HEK293 (cell line): Measurements from ENCODE around the gene TPH2.

Experiments used
- CTCF ChIA-PET: fragments of 350-600 bp; formaldehyde crosslinking; extraction: SDS; loops from one replicate; lab custom pipeline; 2021; ENCODE audit warnings: antibody characterized with exemption; lab: Yijun Ruan, JAX
- POLR2A ChIA-PET: fragments of 300-600 bp; formaldehyde crosslinking; extraction: SDS; loops from one replicate; lab custom pipeline; 2020; ENCODE audit warnings: antibody characterized with exemption, inconsistent platforms; lab: Yijun Ruan, JAX
- H3K27ac ChIP-seq: fragments of 200-500 bp; sonication (Bioruptor generic); 2 replicates; pipeline ENCODE4 v1.5.1; 2014; ENCODE audit warnings: low read depth, low read length, control low read depth, inconsistent platforms; ENCODE audit errors: extremely low read depth
- H3K36me3 ChIP-seq, 2 experiments: fragments of 200-500 bp in 1 of 2; sonication (Bioruptor generic) in 1 of 2; 1 replicate in 1 of 2; 2 replicates in 1 of 2; pipeline ENCODE4 v1.5.1; 2014 to 2017; ENCODE audit warnings: inconsistent platforms in 2 of 2, low read length in 2 of 2; ENCODE audit not compliant: control insufficient read depth in 2 of 2, insufficient read depth in 1 of 2
- H3K4me1 ChIP-seq: fragments of 200-500 bp; sonication (Bioruptor generic); 2 replicates; pipeline ENCODE4 v1.5.1; 2014; ENCODE audit warnings: mild to moderate bottlenecking, low read length, inconsistent platforms; ENCODE audit not compliant: control insufficient read depth, insufficient read depth
- H3K4me3 ChIP-seq: 2 replicates; pipeline ENCODE4 v1.5.1; 2011; ENCODE audit warnings: low read depth, mild to moderate bottlenecking, control low read depth, low read length, moderate library complexity
- H3K9me3 ChIP-seq: fragments of 200-500 bp; sonication (Bioruptor generic); 2 replicates; pipeline ENCODE4 v1.5.1; 2014; ENCODE audit warnings: low read depth, low read length, inconsistent platforms; ENCODE audit not compliant: control insufficient read depth, insufficient read depth
- AEBP2 ChIP-seq: fragments of 450-650 bp; formaldehyde crosslinking; IDR thresholded peaks from 2 replicates; pipeline ENCODE4 v1.5.1; 2016; ENCODE audit warnings: missing biosample characterization, missing genetic modification characterization, borderline replicate concordance
- ELK4 ChIP-seq: IDR thresholded peaks from 2 replicates; pipeline ENCODE4 v1.6.1; 2011; ENCODE audit warnings: mild to moderate bottlenecking, low read depth, low read length, borderline replicate concordance
- GFI1B ChIP-seq: fragments of 450-650 bp; formaldehyde crosslinking; IDR thresholded peaks from 2 replicates; pipeline ENCODE4 v1.5.1; 2016; ENCODE audit warnings: missing biosample characterization, missing genetic modification characterization
- HOXC10 ChIP-seq: sonication (generic); formaldehyde crosslinking; IDR thresholded peaks from 2 replicates; pipeline ENCODE4 v1.8.1; 2023; ENCODE audit warnings: mild to moderate bottlenecking, missing genetic modification reagents
- PRDM10 ChIP-seq: fragments of 450-650 bp; formaldehyde crosslinking; IDR thresholded peaks from 2 replicates; pipeline ENCODE4 v1.5.1; 2016; ENCODE audit warnings: missing biosample characterization, missing genetic modification characterization
- SETDB1 ChIP-seq: IDR thresholded peaks from one replicate; pipeline ENCODE4 v1.6.1; 2017; ENCODE audit warnings: mild to moderate bottlenecking, low read length, moderate library complexity, mixed read lengths; ENCODE audit not compliant: insufficient read length
- ZEB2 ChIP-seq: fragments of 450-650 bp; formaldehyde crosslinking; IDR thresholded peaks from 2 replicates; pipeline ENCODE4 v1.5.1; 2016; ENCODE audit warnings: missing biosample characterization, missing genetic modification characterization
- ZFHX2 ChIP-seq: fragments of 450-650 bp; formaldehyde crosslinking; conservative IDR thresholded peaks from 2 replicates; pipeline ENCODE4 v1.5.1; 2016; ENCODE audit warnings: missing biosample characterization, missing genetic modification characterization
- ZNF16 ChIP-seq: fragments of 450-650 bp; formaldehyde crosslinking; IDR thresholded peaks from 2 replicates; pipeline ENCODE4 v1.5.1; 2016; ENCODE audit warnings: low read depth, missing biosample characterization, missing genetic modification characterization
- ZNF211 ChIP-seq: fragments of 450-650 bp; formaldehyde crosslinking; IDR thresholded peaks from 2 replicates; pipeline ENCODE4 v1.5.1; 2016; ENCODE audit warnings: low read depth, missing biosample characterization, missing genetic modification characterization
- ZNF239 ChIP-seq: fragments of 450-650 bp; formaldehyde crosslinking; IDR thresholded peaks from 2 replicates; pipeline ENCODE4 v1.5.1; 2016; ENCODE audit warnings: missing biosample characterization, missing genetic modification characterization
- ZNF335 ChIP-seq: fragments of 450-650 bp; formaldehyde crosslinking; conservative IDR thresholded peaks from 2 replicates; pipeline ENCODE4 v1.5.1; 2016; ENCODE audit warnings: missing biosample characterization, missing genetic modification characterization
- ZNF433 ChIP-seq: fragments of 450-650 bp; formaldehyde crosslinking; IDR thresholded peaks from 2 replicates; pipeline ENCODE4 v1.5.1; 2016; ENCODE audit warnings: missing biosample characterization, missing genetic modification characterization, low read depth
- ZNF514 ChIP-seq: fragments of 450-650 bp; formaldehyde crosslinking; IDR thresholded peaks from 2 replicates; pipeline ENCODE4 v1.5.1; 2016; ENCODE audit warnings: missing biosample characterization, missing genetic modification characterization
- ZNF558 ChIP-seq: fragments of 450-650 bp; formaldehyde crosslinking; IDR thresholded peaks from 2 replicates; pipeline ENCODE4 v1.5.1; 2016; ENCODE audit warnings: missing biosample characterization, missing genetic modification characterization
- ZNF585B ChIP-seq: fragments of 450-650 bp; formaldehyde crosslinking; IDR thresholded peaks from 2 replicates; pipeline ENCODE4 v1.5.1; 2016; ENCODE audit warnings: missing biosample characterization, missing genetic modification characterization
- ZNF639 ChIP-seq: fragments of 450-650 bp; formaldehyde crosslinking; IDR thresholded peaks from 2 replicates; pipeline ENCODE4 v1.5.1; 2016; ENCODE audit warnings: missing biosample characterization, missing genetic modification characterization
- ZNF645 ChIP-seq: fragments of 450-650 bp; formaldehyde crosslinking; IDR thresholded peaks from 2 replicates; pipeline ENCODE4; 2016; ENCODE audit warnings: missing biosample characterization, missing genetic modification characterization
- ZSCAN18 ChIP-seq: fragments of 450-650 bp; formaldehyde crosslinking; IDR thresholded peaks from 2 replicates; pipeline ENCODE4 v1.5.1; 2016; ENCODE audit warnings: missing biosample characterization, missing genetic modification characterization

The TPH2 gene

GRCh38 chr12:72071030-72071429, 132.4 kb downstream of the TPH2 start:
- Histone ChIP-seq H3K9me3 (no peaks in the 10 kb centered on the region), H3K36me3 (no peaks in the 10 kb centered on the region), H3K27ac (no peak overlapping the region), H3K4me3 (no peak overlapping the region), H3K4me1 (no peaks in the 10 kb centered on the region)
- no peak for TF ChIP-seq PRDM10 (tag by site-specific recombination)
- TF ChIP-seq SETDB1: peak; percentile 82
- TF ChIP-seq ZNF585B (tag by site-specific recombination): peak; percentile 94
- CTCF ChIA-PET: no interaction called here
- POLR2A ChIA-PET: no interaction called here

GRCh38 chr12:72072592-72073212, 134.1 kb downstream of the TPH2 start:
- Histone ChIP-seq H3K9me3 (no peaks in the 10 kb centered on the region), H3K4me3 (no peak overlapping the region), H3K27ac (no peak overlapping the region), H3K4me1 (no peaks in the 10 kb centered on the region)
- POLR2A ChIA-PET: no interaction called here
- TF ChIP-seq ZNF211 (tag by site-specific recombination): no peak
- TF ChIP-seq ZNF239: no peak
- TF ChIP-seq ZNF645: no peak
- TF ChIP-seq GFI1B (tag by site-specific recombination): no peak
- no peak for TF ChIP-seq ZNF335 (tag by site-specific recombination)
- TF ChIP-seq ZSCAN18 (tag by site-specific recombination): no peak
- no peak for TF ChIP-seq ELK4
- no peak for TF ChIP-seq ZNF433 (tag by site-specific recombination)
- no peak for TF ChIP-seq HOXC10 (CRISPR knock-in tag)
- TF ChIP-seq, all 188 proteins: peak for 0
- no peaks in the 10 kb centered on the region for H3K36me3 ChIP-seq
- CTCF ChIA-PET: no interaction called here

- CTCF ChIA-PET: no interaction called here
- H3K27ac ChIP-seq: no peak overlapping the region
- TF ChIP-seq ZNF558 (tag by site-specific recombination) (no peak), AEBP2 (tag by site-specific recombination) (no peak), ZNF16 (tag by site-specific recombination) (no peak), ZFHX2 (tag by site-specific recombination) (no peak), ZEB2 (tag by site-specific recombination) (no peak), ZNF639 (tag by site-specific recombination) (no peak), ZNF514 (tag by site-specific recombination) (no peak)
- H3K4me3 ChIP-seq: no peak overlapping the region
- H3K4me1 ChIP-seq: no peaks in the 10 kb centered on the region
- no peaks in the 10 kb centered on the region for H3K36me3 ChIP-seq
- H3K9me3 ChIP-seq: no peaks in the 10 kb centered on the region
- POLR2A ChIA-PET: no interaction called here
These were observed 135.4 kb downstream of the TPH2 start for GRCh38 chr12:72074065-72074464.
